Fibroblast of lung (primary cell): Measurements from ENCODE around the gene G6PC1.

Experiments
- EZH2 ChIP-seq: IDR thresholded peaks from 2 replicates; pipeline ENCODE4 v1.5.1; 2012; ENCODE audit warnings: low read length, control low read depth, mild to moderate bottlenecking; ENCODE audit errors: missing control alignments
- TF ChIP-seq, protein P1 (sequence below), 2 donors: IDR thresholded peaks in 1 of 2; conservative IDR thresholded peaks in 1 of 2; 1 replicate in 1 of 2; 2 replicates in 1 of 2; pipeline ENCODE4 v1.5.1; 2011 to 2012; ENCODE audit warnings: low read length in 2 of 2, control low read depth in 1 of 2, inconsistent platforms in 1 of 2, low read depth in 1 of 2, mild to moderate bottlenecking in 1 of 2

DNA sequence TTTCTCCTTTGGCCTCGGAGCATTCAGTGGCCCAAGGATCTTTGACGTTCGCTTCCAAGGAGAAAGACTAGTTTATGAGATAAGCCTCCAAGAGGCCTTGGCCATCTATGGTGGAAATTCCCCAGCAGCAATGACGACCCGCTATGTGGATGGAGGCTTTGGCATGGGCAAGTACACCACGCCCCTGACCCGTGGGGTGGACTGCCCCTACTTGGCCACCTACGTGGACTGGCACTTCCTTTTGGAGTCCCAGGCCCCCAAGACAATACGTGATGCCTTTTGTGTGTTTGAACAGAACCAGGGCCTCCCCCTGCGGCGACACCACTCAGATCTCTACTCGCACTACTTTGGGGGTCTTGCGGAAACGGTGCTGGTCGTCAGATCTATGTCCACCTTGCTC lies 48.2 kb upstream of the G6PC1 start:
- TF ChIP-seq, protein P1, sequence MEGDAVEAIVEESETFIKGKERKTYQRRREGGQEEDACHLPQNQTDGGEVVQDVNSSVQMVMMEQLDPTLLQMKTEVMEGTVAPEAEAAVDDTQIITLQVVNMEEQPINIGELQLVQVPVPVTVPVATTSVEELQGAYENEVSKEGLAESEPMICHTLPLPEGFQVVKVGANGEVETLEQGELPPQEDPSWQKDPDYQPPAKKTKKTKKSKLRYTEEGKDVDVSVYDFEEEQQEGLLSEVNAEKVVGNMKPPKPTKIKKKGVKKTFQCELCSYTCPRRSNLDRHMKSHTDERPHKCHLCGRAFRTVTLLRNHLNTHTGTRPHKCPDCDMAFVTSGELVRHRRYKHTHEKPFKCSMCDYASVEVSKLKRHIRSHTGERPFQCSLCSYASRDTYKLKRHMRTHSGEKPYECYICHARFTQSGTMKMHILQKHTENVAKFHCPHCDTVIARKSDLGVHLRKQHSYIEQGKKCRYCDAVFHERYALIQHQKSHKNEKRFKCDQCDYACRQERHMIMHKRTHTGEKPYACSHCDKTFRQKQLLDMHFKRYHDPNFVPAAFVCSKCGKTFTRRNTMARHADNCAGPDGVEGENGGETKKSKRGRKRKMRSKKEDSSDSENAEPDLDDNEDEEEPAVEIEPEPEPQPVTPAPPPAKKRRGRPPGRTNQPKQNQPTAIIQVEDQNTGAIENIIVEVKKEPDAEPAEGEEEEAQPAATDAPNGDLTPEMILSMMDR (conservative IDR thresholded peaks at IDR 0.05 in 1 of 2, IDR thresholded peaks at IDR 0.05 in 1 of 2; ENCODE audit: low read depth in 1 of 2, low read length in 2 of 2) = no peak
- TF ChIP-seq EZH2 = no peak
